ENCODE data around the gene TMCO5A. TPM values are rescaled to one million over a fixed set of nuclear protein-coding genes. Genes with fewer than 3 reads are reported as not detected.

The TMCO5A gene
- total and polyA plus RNA-seq, 2 donors (not counting 3 experiments of a cell fraction or from before 2014, with no cell fraction given): not detected

GRCh38 chr15:37979671-37980409 is 45.4 kb downstream of the TMCO5A start:
- Histone ChIP-seq H3K27ac (ENCODE audit: insufficient read depth, low read depth, low read length) (no peak overlapping the region), H3K4me1 (ENCODE audit: control insufficient read depth, extremely low read depth, insufficient read depth, low read length) (no peaks in the 10 kb centered on the region), H4K20me1 (replicated peaks; ENCODE audit: control insufficient read depth, extremely low read depth, insufficient read depth, low read length) (no peaks in the 10 kb centered on the region), H3K36me3 (ENCODE audit: control insufficient read depth in 2 of 2, extremely low read depth in 1 of 2, insufficient read depth in 2 of 2, low read length in 2 of 2) (no peaks in the 10 kb centered on the region), H3K27me3 (ENCODE audit: control insufficient read depth in 2 of 2, insufficient read depth in 2 of 2, low read length in 2 of 2) (peaks cover 12 to 43% of the 10 kb centered on the region in 2 experiments), H3K4me2 (ENCODE audit: insufficient read depth, low read length) (no peak overlapping the region), H3K9me1 (replicated peaks; ENCODE audit: control insufficient read depth, extremely low read depth, insufficient read depth, low read length) (no peaks in the 10 kb centered on the region), H3K9me3 (replicated peaks; ENCODE audit: control insufficient read depth, insufficient read depth, low read length) (no peaks in the 10 kb centered on the region), H3K9ac (replicated peaks; ENCODE audit: extremely low read depth, insufficient read depth, low read length) (no peak overlapping the region), H2AFZ (ENCODE audit: low read depth, low read length) (no peak overlapping the region), H3K4me3 (replicated peaks in 1 of 3; ENCODE audit: insufficient read depth in 1 of 3, low read depth in 1 of 3, low read length in 3 of 3) (no peak overlapping the region), H3K79me2 (ENCODE audit: control insufficient read depth, insufficient read depth, low read length) (no peaks in the 10 kb centered on the region)
- BruUV-seq (replicated peaks): no TSS peak
- dilution Hi-C loops (cut with MboI; ENCODE audit: extremely low pct_ligation_motif_present, low sequenced_read_pairs) (no loop called here), intact Hi-C loops (cut with micrococcal nuclease) (no loop called here)
- no peak for TF ChIP-seq MAX (IDR thresholded peaks at IDR 0.05; ENCODE audit: insufficient read depth, insufficient read length)
- TF ChIP-seq CTCF (IDR thresholded peaks at IDR 0.05; ENCODE audit: extremely low read depth in 1 of 2, insufficient read depth in 1 of 2, low read depth in 1 of 2, low read length in 2 of 2): no peak
- TF ChIP-seq FOS (IDR thresholded peaks at IDR 0.05; ENCODE audit: borderline replicate concordance, insufficient read depth, low read length): no peak
- TF ChIP-seq GATA2 (IDR thresholded peaks at IDR 0.05; ENCODE audit: insufficient read depth, insufficient read length, low read depth, low read length): no peak
- TF ChIP-seq POLR2AphosphoS5 (IDR thresholded peaks at IDR 0.05; ENCODE audit: insufficient read depth, low read depth, low read length): no peak
- no peak for TF ChIP-seq EZH2 (IDR thresholded peaks at IDR 0.05; ENCODE audit: borderline replicate concordance, low read depth, low read length, severe bottlenecking)
- no peak for TF ChIP-seq MYC (IDR thresholded peaks at IDR 0.05; ENCODE audit: low read depth, low read length)
- CTCF ChIA-PET: interaction anchor here (1.5 kb wide), 1 partner anchor 12 kb away, joined by 4 read pairs; no protein-coding TSS in a partner anchor
- no peak for DNase-seq (ENCODE audit: low read depth, low spot score)
- no peak for FAIRE-seq
- POLR2A ChIA-PET: no interaction called here

All from endothelial cell of umbilical vein (primary cell).